T-helper 1 cell treated with Interleukin-12 subunit alpha and Interleukin-12 subunit beta and Interleukin-4 antibody, amounts not matched to agents 30 μg/mL and 1 μg/mL, for 36 hours (primary cell): ENCODE data around the gene CSK.

Experiments used
- H3K27ac Mint-ChIP-seq: one replicate; pipeline ENCODE4 v1.8.0; 2021; ENCODE audit warnings: mild to moderate bottlenecking, mixed read lengths
- H3K27me3 Mint-ChIP-seq: one replicate; pipeline ENCODE4 v1.8.0; 2021; ENCODE audit warnings: low read depth, mixed read lengths
- H3K36me3 Mint-ChIP-seq: one replicate; pipeline ENCODE4 v1.8.0; 2021; ENCODE audit warnings: low read depth, mixed read lengths
- H3K4me1 Mint-ChIP-seq: one replicate; pipeline ENCODE4 v1.8.0; 2021; ENCODE audit warnings: low read depth, mixed read lengths
- H3K4me3 Mint-ChIP-seq: one replicate; pipeline ENCODE4 v1.8.0; 2021; ENCODE audit warnings: mild to moderate bottlenecking, moderate library complexity, mixed read lengths
- H3K9me3 Mint-ChIP-seq: one replicate; pipeline ENCODE4 v1.8.0; 2021; ENCODE audit warnings: mixed read lengths

CSK gene

DNA sequence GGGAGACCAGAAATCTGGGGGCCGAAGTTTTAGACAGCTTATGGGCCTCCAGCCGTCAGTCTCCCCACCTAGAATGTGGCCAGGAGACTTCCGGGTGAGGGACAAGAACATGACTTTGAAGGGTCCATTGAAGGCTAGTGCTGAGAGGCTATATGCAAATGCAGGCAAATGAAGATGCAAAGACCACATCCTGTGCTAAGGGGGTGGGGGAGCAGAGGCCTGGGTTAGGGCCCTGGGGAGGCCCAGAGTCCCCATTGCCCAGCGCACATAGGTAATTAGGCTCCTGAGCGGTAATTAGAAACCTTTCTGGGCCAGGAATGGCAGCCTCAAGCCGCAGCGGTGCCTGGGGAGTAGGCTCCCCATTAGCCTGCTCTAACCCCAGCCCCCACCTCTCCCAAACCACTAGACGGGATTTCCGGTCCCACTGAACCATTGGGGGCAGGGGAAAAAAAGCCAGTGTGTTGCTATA lies 6.8 kb downstream of the CSK start:
- H3K27me3 Mint-ChIP-seq: no peaks in the 10 kb centered on the region
- peak overlapping the region; percentile 93 for H3K4me3 Mint-ChIP-seq
- H3K4me1 Mint-ChIP-seq: peaks cover 64% of the 10 kb centered on the region
- H3K36me3 Mint-ChIP-seq: peaks cover 58% of the 10 kb centered on the region
- peak overlapping the region; percentile 99 for H3K27ac Mint-ChIP-seq
- no peaks in the 10 kb centered on the region for H3K9me3 Mint-ChIP-seq

DNA sequence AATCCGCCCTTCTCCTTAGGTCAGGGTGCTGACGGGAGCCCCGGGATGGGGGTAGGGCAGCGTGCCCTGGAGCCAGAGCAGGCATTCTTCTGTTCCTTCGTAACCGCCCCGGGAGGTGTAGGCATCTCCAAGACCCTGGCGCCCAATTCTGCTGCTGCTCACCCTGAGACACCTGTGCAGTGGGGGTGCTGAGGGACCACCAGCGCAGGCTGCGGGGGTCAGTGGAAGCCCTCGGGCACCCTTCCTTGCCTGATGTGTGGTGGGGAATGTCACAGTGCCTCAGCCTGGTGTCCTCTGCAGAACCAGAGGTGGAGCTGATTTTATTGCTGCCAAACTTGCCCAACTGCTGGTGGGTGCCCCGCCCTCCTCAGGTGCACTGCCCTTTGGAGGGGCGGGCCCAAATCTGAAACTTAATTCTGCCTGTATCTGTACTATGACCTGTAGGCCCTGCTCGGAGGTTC lies 7.3 kb downstream of the CSK start:
- H3K4me3 Mint-ChIP-seq: peak overlapping the region; percentile 93
- H3K27me3 Mint-ChIP-seq: no peaks in the 10 kb centered on the region
- peaks cover 56% of the 10 kb centered on the region for H3K36me3 Mint-ChIP-seq
- H3K9me3 Mint-ChIP-seq: no peaks in the 10 kb centered on the region
- H3K27ac Mint-ChIP-seq: peak overlapping the region; percentile 99
- peaks cover 66% of the 10 kb centered on the region for H3K4me1 Mint-ChIP-seq

DNA sequence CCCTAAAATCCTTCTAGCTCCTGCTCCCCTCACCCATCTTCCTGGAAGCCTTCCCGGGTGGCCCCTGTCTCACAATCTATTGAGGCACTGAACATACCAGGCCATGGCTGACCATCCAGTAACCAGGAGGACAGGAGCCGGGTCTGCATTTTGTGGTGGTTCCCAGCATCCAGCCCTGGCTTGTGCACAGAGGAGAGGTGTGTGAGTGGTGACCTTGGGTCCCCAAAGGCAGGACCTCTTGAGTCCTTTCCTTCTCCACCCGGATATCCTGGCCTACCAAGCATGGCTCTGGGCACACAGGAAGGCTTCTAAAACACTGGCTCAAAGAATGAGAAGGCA lies 7.8 kb downstream of the CSK start:
- H3K4me3 Mint-ChIP-seq: peak overlapping the region; percentile 93
- peaks cover 69% of the 10 kb centered on the region for H3K4me1 Mint-ChIP-seq
- H3K27me3 Mint-ChIP-seq: no peaks in the 10 kb centered on the region
- peak overlapping the region; percentile 99 for H3K27ac Mint-ChIP-seq
- peaks cover 54% of the 10 kb centered on the region for H3K36me3 Mint-ChIP-seq
- H3K9me3 Mint-ChIP-seq: no peaks in the 10 kb centered on the region

DNA sequence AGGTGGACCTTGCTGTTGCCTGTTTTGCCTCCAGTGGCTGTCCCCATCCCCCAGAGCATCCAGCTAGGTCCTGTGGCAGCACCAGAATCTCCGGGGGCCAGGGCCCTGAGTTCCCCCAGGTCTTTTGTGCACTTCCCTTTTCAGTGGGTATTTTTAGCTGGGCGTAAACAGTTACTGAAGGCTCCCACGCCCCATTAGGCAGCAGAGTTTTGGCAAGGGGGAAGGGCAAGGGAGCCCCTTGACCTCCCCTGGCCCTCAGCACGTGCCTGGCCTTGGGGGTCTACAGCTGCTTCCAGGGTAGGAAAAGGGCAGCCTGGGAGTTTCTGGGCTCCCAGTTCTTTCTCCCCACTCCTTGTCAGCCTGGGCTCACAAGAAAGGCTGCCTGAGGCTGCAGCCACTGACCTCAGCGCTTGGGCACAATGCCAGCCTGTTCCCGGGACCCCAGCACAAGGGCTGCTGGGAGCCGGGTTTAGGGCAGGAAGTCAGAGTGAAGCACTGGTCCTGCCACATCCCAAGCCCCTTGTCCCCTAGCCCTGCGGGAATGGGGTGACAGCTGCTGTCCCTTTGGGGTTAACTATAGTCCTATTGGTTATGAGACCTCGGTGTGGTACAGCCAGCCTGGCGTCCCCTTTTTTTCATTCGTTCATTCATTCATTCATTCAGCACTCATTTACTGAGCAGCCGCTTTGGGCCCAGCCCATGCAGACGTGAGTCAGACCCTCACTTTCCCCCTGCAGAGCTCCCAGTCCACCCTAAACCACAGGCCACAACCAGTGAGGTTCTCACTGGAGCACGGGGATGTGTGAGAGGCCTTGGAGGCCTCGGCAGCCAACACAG lies 8.4 kb downstream of the CSK start:
- Mint-ChIP-seq H3K27me3 (no peaks in the 10 kb centered on the region), H3K4me3 (peak overlapping the region; percentile 93), H3K4me1 (peaks cover 72% of the 10 kb centered on the region), H3K36me3 (peaks cover 53% of the 10 kb centered on the region), H3K27ac (peak overlapping the region; percentile 99), H3K9me3 (no peaks in the 10 kb centered on the region)

DNA sequence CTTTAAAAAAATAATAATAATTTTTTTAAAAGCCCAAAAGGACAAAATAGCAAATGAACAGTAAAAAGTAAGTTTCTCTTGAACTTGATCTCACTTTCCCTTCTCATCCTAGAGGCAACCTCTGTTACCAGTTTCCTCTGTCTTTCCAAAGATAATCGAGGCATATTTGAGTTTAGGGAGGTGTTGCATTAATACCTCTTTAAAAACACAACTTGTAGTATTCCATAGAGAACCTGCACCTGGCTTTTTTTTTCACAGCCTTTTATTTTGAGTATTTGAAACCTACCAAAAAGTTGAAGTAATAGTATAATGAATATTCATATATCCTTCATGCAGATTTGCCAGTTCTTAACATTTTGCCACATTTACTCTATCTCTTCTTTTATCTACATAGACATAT lies 9.1 kb downstream of the CSK start:
- peaks cover 73% of the 10 kb centered on the region for H3K4me1 Mint-ChIP-seq
- no peaks in the 10 kb centered on the region for H3K27me3 Mint-ChIP-seq
- peak overlapping the region; percentile 83 for H3K27ac Mint-ChIP-seq
- H3K36me3 Mint-ChIP-seq: peaks cover 51% of the 10 kb centered on the region
- H3K4me3 Mint-ChIP-seq: peak overlapping the region; percentile 93
- no peaks in the 10 kb centered on the region for H3K9me3 Mint-ChIP-seq

DNA sequence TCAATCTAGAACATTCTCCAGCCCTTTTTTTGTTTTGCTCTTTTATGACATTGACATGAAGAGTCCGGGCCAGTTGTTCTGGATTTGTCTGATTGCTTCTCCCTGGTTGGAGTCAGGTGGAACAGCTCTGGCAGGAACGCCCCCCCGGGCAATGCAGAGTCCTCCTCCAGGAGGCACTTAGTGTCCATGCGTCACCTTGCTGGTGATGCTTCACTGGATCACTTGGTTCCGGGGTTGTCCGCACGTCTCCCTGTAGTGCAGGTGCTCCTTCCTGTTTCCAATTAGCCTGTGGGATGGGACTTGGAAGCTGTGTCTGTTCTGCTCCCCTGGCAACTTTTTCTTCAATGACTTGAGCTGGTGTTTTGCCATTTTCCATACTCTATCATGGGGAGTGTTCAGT lies 9.8 kb downstream of the CSK start:
- no peaks in the 10 kb centered on the region for H3K27me3 Mint-ChIP-seq

DNA sequence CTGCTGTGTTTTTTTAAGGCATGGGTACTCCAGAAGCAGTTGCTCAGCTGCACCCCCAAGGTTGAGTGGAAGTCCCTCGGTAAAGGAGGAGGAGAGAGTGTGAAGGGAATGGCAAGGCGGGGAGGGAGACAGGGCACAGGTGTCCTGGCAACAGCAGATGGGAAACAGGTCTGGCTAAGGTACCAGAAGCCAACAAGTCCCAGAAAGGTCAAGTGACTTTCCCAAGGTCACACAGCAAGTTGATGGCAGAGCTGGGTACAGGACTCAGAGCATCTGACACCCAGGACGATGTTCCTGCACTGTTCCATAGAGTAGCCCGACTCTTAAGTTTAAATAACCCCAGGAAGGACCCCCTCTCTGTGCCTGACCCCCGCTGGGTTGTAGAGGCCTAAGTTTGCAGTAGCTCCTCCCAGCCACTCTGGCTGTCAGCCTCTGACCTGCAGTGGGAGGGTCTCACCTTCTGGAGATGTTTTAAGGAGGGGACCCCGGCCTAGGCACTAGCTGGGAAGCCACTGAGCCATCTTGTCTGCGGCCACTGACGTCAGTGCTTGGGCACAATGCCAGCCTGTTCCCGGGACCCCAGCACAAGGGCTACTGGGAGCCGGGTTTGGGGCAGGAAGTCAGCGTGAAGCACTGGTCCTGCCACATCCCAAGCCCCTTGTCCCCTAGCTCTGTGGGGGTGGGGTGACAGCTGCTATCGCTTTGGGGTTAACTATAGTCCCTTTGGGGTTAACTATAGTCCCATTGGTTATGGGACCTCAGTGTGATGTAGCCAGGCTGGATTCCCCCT lies 10.5 kb downstream of the CSK start:
- Mint-ChIP-seq H3K4me1 (peaks cover 74% of the 10 kb centered on the region), H3K36me3 (peaks cover 50% of the 10 kb centered on the region), H3K27ac (peak overlapping the region; percentile 83), H3K27me3 (no peaks in the 10 kb centered on the region), H3K4me3 (peak overlapping the region; percentile 68), H3K9me3 (no peaks in the 10 kb centered on the region)

More for the DNA sequence above, 9.8 kb downstream of the CSK start:
- Mint-ChIP-seq H3K9me3 (no peaks in the 10 kb centered on the region), H3K36me3 (peaks cover 53% of the 10 kb centered on the region), H3K4me1 (peaks cover 77% of the 10 kb centered on the region), H3K27ac (peak overlapping the region; percentile 83), H3K4me3 (peak overlapping the region; percentile 68)

DNA sequence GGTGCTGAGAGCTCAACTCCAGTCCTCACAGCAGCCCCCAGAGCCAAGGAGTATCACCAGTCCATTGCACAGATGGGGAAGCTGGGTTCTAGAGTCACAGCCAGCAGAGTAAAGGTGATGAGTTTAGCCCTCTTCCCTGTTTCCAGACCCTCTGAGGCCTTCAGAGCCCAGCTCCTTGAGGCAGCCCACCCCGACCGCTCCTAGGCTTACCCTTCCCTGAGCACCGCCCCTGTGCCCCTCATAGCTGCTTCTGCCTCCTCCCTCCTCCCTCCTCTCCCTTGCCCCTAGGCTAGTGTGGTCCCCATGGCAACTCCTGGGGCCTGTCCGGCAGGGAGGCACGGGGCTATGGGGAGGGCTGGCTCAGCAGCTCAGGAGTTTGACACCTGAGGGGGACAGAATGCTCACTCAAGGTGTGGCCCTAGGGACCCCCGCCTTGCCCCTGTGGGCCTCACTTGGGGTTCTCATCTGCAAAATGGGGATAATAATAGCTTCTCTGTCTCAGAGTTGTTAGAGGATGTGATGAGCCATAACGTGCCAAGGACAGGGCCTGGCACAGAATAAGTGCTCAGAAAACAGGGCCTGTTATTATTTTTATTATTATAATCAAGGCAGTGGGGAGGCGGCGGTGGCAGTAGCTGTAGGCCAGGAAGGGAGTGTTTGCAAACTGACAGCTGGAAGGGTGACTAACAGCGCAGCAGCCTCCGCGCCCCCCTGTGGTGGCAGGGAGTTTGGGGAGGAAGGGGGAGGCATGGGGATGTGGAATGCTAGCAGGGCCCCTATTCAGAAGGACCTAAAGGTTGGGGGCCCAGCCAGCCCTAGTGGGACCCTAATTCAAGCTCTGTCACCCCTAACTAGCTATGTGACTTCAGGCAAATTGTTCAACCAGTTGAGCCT lies 11.5 kb downstream of the CSK start:
- Mint-ChIP-seq H3K4me1 (peaks cover 74% of the 10 kb centered on the region), H3K27ac (peak overlapping the region; percentile 73), H3K27me3 (no peaks in the 10 kb centered on the region), H3K4me3 (peak overlapping the region; percentile 48), H3K36me3 (peaks cover 46% of the 10 kb centered on the region), H3K9me3 (no peaks in the 10 kb centered on the region)

DNA sequence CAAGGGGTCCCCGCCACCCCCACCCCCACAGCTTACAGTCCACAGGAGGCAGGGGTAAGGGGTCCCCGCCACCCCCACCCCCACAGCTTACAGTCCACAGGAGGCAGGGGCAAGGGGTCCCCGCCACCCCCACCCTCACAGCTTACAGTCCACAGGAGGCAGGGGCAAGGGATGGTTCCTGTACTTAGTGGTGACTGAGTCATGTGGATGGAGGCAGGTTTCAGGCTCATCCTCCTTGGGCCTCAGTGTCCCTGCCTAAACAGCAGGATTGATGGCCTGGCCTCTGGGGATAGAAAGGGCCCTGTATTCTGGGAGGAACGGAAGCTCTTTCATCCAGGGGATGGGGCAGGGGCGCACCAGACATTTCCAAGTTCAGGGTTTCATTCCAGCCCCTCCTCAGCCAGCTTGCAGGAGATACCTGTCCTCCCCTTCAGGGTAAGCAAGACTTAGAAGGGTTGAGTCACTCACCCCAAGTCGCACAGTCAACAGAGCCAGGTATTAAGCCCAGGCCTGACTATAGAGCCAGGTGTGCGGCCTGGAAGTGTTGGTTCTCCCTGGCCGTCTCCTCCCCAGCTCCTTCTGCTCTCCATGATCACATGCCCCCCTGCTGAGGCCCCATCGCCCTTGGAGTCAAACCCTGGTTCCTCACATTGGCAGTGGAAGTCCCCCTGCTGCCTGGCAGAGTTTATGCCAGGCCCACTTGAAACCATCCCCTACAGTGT lies 12.5 kb downstream of the CSK start:
- Mint-ChIP-seq H3K4me1 (peaks cover 69% of the 10 kb centered on the region), H3K27me3 (no peaks in the 10 kb centered on the region), H3K36me3 (peaks cover 44% of the 10 kb centered on the region), H3K9me3 (no peaks in the 10 kb centered on the region), H3K27ac (peak overlapping the region; percentile 82), H3K4me3 (peak overlapping the region; percentile 65)

DNA sequence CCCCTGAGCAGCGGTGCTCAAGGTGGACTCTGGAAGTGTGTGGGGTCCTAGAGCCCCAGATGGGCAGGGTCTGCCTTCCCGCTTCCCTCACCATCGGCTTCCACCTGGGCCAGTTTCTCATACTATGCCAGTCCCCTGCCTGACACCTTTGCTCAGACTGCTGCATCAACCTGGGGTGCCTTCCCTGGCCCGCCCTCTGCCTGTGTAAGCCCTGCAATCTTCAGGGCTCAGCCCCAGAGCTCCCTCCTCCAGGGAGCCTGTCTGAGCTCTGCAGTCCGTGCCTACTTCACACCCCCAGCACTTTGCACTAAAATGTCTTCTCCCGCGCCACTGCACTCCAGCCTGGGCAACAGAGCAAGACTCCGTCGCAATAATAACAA lies 13.1 kb downstream of the CSK start:
- Mint-ChIP-seq H3K36me3 (peaks cover 43% of the 10 kb centered on the region), H3K4me3 (peak overlapping the region; percentile 65), H3K4me1 (peaks cover 69% of the 10 kb centered on the region), H3K27me3 (no peaks in the 10 kb centered on the region), H3K9me3 (no peaks in the 10 kb centered on the region), H3K27ac (peak overlapping the region; percentile 82)

DNA sequence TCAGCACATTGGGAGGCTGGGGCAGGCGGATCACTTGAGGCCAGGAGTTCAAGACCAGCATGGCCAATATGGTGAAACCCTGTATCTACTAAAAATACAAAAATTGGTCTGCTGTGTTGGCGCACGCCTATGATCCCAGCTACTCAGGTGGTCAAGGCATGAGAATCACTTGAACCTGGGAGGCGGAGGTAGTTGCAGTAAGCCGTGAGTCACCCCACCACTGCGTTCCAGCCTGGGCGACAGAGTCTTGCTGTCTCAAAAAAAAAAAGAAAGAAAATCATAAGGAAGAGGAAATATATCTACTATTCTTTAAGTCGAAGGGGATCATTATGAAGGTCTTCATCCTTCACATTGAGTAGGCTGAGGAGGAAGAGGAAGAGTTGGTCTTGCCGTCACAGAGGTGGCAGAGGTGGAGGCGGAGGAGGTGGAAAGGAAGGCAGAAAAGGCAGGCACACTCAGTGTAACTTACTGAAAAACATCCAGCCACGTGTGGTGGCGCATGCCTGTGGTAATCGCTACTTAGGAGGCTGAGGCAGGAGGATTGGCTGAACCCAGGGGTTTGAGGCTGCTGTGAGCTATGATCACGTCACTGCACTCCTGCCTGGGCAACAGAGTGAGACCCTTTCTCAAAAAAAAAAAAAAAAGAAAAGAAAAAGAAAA lies 14.2 kb downstream of the CSK start:
- Mint-ChIP-seq H3K9me3 (no peaks in the 10 kb centered on the region), H3K4me3 (peak overlapping the region; percentile 63), H3K4me1 (peaks cover 65% of the 10 kb centered on the region), H3K36me3 (peaks cover 42% of the 10 kb centered on the region), H3K27me3 (no peaks in the 10 kb centered on the region), H3K27ac (peak overlapping the region; percentile 82)

DNA sequence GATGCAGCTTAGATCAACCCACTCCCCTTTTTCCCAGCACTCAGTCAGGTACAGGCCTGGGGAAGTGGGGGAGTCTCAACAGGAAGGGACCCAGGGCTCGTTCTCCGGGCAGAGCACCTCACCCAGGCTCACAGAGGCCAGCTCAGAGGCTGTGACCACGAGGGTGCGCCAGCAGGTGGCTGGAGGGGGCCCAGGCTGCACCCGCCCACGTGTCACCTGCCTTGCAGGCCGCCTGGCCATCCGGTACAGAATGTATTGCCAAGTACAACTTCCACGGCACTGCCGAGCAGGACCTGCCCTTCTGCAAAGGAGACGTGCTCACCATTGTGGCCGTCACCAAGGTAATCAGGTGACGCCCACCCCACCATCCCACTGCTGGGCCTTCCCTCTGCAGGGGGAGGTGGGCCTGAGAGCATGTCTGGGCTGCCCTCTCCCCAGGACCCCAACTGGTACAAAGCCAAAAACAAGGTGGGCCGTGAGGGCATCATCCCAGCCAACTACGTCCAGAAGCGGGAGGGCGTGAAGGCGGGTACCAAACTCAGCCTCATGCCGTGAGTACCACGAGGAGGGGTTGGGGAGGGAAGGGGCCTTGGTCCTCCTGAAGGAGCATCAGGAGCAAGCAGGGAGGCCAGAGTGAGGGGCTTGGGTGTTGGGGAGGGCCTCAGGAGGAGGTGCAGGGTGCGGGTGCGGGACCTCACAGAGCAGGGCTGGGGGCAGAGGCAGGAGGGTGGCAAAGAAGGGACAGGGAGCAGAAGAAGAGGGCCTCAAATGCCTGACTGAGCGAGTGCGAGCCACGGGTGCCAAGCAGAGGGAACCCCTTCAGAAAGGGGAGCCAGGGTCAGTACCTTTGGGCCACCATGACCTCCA lies 16.7 kb downstream of the CSK start:
- Mint-ChIP-seq H3K4me1 (peaks cover 45% of the 10 kb centered on the region), H3K27ac (peak overlapping the region; percentile 82), H3K4me3 (no peak overlapping the region), H3K36me3 (peaks cover 46% of the 10 kb centered on the region), H3K9me3 (no peaks in the 10 kb centered on the region), H3K27me3 (no peaks in the 10 kb centered on the region)
